HG02973 (cell line): ENCODE measurements around the gene PBX1.

Experiments used
- ATAC-seq: cut with Tn5 transposase; IDR thresholded peaks from one replicate; pipeline ENCODE4 v1.9.1; 2021; ENCODE audit warnings: moderate library complexity; ENCODE audit not compliant: unreplicated experiment

Gene PBX1

GRCh38 chr1:164613176-164613575, 54.2 kb downstream of the PBX1 start:
- ATAC-seq: no peak

GRCh38 chr1:164614316-164614715, 55.3 kb downstream of the PBX1 start:
- ATAC-seq: no peak

GRCh38 chr1:164617377-164618201, 58.6 kb downstream of the PBX1 start:
- ATAC-seq: no peak

- ATAC-seq: no peak
These were observed 59.2 kb downstream of the PBX1 start for GRCh38 chr1:164618202-164618564.

GRCh38 chr1:164619006-164619784, 60.2 kb downstream of the PBX1 start:
- ATAC-seq: no peak

- no peak for ATAC-seq
These were observed 63.3 kb downstream of the PBX1 start for GRCh38 chr1:164622068-164622845.

GRCh38 chr1:164623805-164624204, 64.8 kb downstream of the PBX1 start:
- no peak for ATAC-seq

- ATAC-seq: no peak
These were observed 65.4 kb downstream of the PBX1 start for GRCh38 chr1:164624400-164624799.

GRCh38 chr1:164625004-164625617, 66.1 kb downstream of the PBX1 start:
- no peak for ATAC-seq

GRCh38 chr1:164628772-164629171, 69.8 kb downstream of the PBX1 start:
- ATAC-seq: no peak

GRCh38 chr1:164629971-164630370, 71.0 kb downstream of the PBX1 start:
- no peak for ATAC-seq

- ATAC-seq: no peak
These were observed 71.8 kb downstream of the PBX1 start for GRCh38 chr1:164630626-164631396.

GRCh38 chr1:164631751-164632150, 72.8 kb downstream of the PBX1 start:
- no peak for ATAC-seq

GRCh38 chr1:164633997-164634396, 75.0 kb downstream of the PBX1 start:
- no peak for ATAC-seq

GRCh38 chr1:164635059-164635802, 76.2 kb downstream of the PBX1 start:
- no peak for ATAC-seq

- no peak for ATAC-seq
These were observed 77.1 kb downstream of the PBX1 start for GRCh38 chr1:164635803-164636731.

GRCh38 chr1:164636757-164637156, 77.8 kb downstream of the PBX1 start:
- ATAC-seq: no peak
